ENCODE results near the gene SMIM13. TPM values are rescaled to one million over a fixed set of nuclear protein-coding genes. Genes with fewer than 3 reads are reported as not detected.
"Not testable (repeated sequence)": the region's sequence is repeated elsewhere in the genome, so short reads cannot be mapped to it uniquely, and the experiment has no call there.

SMIM13 gene
- total RNA-seq, 1 donor from 2014 or later: 17.2 TPM

GRCh38 chr6:11111769-11112437 is 18.3 kb downstream of the SMIM13 start:
- ATAC-seq (no peak), DNase-seq (ENCODE audit: low spot score) (no peak)
- intact Hi-C loops (cut with DNase I): no loop called here

GRCh38 chr6:11113038-11113437 is 19.4 kb downstream of the SMIM13 start:
- ATAC-seq (no peak), DNase-seq (ENCODE audit: low spot score) (no peak)
- intact Hi-C loops (cut with DNase I): no loop called here

DNA sequence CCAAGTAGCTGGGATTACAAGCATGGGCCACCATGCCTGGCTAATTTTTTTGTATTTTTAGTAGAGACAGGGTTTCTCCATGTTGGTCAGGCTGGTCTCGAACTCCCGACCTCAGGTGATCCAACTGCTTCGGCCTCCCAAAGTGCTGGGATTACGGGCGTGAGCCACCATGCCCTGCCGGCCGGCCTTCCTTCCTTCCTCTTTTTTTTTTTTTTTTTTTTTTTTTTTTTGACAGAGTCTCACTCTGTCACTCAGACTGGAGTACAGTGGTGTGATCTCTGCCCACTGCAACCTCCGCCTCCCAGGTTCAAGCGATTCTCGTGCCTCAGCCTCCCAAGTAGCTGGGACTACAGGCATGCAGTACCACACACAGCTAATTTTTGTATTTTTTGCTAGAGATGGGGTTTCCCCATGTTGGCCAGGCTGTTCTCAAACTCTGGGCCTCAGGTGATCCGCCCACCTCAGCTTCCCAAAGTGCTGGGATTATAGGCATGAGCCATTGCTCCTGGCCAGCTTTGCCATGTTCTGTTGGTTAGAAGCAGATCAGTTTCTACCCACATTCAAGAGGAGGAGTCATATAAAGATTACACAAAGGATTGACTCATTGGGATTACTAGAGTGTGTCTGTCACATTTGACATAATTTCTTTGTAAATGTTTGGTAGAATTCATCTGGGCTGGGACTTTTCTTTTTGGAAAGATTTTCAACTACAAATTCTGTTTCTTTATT is 22.3 kb downstream of the SMIM13 start:
- intact Hi-C loops (cut with DNase I); DNase-seq (ENCODE audit: low spot score); ATAC-seq: not testable (repeated sequence)

- intact Hi-C loops (cut with DNase I): no loop called here
- ATAC-seq (no peak), DNase-seq (ENCODE audit: low spot score) (no peak)
Measured at GRCh38 chr6:11120271-11121005, 26.8 kb downstream of the SMIM13 start.

GRCh38 chr6:11121851-11122250 is 28.2 kb downstream of the SMIM13 start:
- peak; percentile 39 for ATAC-seq
- intact Hi-C loops (cut with DNase I): no loop called here
- DNase-seq (ENCODE audit: low spot score): no peak

GRCh38 chr6:11122380-11122779 is 28.7 kb downstream of the SMIM13 start:
- ATAC-seq (no peak), DNase-seq (ENCODE audit: low spot score) (no peak)
- intact Hi-C loops (cut with DNase I): no loop called here

DNA sequence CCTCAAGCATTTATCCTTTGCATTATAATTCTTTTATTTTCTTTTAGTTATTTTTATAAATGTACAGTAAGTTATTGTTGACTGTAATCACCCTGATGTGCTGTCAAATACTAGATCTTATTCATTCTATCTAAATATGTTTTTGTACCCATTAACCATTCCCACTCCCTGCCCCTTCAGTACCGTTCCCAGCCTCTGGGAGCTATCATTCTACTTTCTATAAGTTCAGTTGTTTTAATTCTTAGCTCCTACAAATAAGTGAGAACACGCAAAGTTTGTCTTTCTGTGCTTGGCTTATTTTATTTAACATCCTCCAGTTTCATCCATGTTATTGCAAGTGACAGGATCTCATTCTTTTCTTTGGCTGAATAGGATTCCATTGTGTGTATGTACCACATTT is 30.3 kb downstream of the SMIM13 start:
- ATAC-seq: no peak
- no peak for DNase-seq (ENCODE audit: low spot score)
- intact Hi-C loops (cut with DNase I): no loop called here

DNA sequence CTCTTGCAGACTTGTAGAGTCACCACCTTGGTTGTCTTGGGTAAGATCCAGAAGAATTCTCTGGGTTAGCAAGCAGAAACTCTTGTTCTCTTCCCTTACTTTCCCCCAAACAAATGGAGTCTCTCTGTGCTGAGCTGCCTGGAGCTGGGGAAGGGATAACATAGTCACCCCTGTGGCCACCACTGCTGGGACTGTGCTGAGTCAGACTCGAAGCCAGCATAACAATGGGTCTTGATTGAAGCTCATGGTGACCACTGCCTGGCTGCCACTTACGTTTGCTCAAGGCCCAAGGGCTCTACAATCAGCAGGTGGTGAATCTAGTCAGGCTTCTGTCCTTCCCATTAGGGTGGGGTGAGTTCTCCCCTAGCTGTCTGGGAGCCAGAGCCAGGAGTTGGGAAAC is 33.2 kb downstream of the SMIM13 start:
- ATAC-seq (no peak), DNase-seq (ENCODE audit: low spot score) (no peak)
- intact Hi-C loops (cut with DNase I): no loop called here

GRCh38 chr6:11128608-11129007 is 35.0 kb downstream of the SMIM13 start:
- intact Hi-C loops (cut with DNase I): no loop called here
- DNase-seq (ENCODE audit: low spot score) (no peak), ATAC-seq (peak; percentile 28)

- intact Hi-C loops (cut with DNase I): no loop called here
- ATAC-seq (no peak), DNase-seq (ENCODE audit: low spot score) (no peak)
Measured at GRCh38 chr6:11129908-11130565, 36.4 kb downstream of the SMIM13 start.

- ATAC-seq: no peak
- DNase-seq (ENCODE audit: low spot score): no peak
- intact Hi-C loops (cut with DNase I): no loop called here
Measured at GRCh38 chr6:11130605-11131004, 37.0 kb downstream of the SMIM13 start.

GRCh38 chr6:11132194-11132888 is 38.7 kb downstream of the SMIM13 start:
- no peak for ATAC-seq
- no peak for DNase-seq (ENCODE audit: low spot score)
- intact Hi-C loops (cut with DNase I): no loop called here

- intact Hi-C loops (cut with DNase I): no loop called here
- no peak for DNase-seq (ENCODE audit: low spot score)
- no peak for ATAC-seq
Measured at GRCh38 chr6:11133281-11133680, 39.6 kb downstream of the SMIM13 start.

DNA sequence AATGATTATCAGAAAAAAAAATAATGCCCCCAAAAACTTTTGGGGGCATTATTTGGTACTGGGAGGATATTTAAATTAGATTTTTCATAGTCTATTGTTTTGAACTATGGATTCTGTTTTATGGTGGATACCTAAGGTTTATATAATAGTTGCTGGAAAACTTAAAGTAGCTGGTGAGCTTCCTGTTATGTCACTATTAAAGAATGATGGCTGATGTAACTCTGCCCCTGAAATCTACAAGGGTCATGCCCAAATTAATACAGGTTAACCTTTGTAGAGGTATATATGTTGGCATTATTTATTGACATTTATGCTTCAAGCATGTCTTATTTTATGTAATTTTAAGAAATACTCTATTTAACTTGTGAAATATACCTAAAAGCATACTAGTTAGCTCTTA is 43.2 kb downstream of the SMIM13 start:
- intact Hi-C loops (cut with DNase I): no loop called here
- no peak for DNase-seq (ENCODE audit: low spot score)
- no peak for ATAC-seq

DNA sequence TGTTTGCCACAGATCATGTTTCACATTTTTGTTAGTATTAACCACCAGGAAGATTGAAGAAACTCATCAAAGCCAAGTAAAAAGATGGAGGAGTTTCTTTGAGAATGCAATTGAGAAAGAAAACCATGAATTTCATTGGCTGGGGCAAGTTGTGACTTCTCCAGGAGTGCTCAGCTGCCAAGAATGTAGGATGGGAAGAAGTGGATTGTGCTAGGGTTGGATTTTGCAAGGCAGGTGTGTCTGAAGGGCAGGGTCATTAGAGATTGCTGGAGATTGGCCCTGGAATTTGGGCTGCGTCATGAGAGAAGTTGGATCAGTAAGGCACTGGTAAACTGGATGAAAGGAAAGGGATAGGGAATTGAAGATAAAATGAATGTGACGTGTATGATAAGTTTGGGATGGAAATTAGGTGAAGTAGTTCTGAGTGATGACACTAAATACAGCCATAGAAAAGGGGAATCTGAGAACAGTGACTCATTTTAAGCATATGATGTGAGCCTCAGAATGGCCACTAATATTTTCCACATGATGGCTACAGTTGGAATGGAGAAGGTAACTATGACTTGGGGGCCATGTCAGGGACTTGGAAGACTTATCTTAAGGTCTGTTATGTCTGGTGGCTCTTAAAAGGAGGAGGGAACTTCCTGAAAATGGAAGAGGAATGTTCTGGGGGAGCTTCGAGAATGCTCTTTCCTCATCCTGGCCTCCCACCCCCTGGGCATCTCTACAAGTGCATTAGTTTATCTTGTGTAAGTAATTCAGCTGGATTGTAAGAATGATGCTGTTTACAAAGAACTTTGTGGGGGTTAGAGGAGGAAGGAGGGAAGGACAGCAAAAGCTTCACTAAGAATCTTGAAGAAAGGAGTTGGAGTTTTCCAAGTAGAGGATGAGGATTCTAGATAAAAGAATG is 45.7 kb downstream of the SMIM13 start:
- intact Hi-C loops (cut with DNase I): no loop called here
- ATAC-seq: no peak
- DNase-seq (ENCODE audit: low spot score): no peak

DNA sequence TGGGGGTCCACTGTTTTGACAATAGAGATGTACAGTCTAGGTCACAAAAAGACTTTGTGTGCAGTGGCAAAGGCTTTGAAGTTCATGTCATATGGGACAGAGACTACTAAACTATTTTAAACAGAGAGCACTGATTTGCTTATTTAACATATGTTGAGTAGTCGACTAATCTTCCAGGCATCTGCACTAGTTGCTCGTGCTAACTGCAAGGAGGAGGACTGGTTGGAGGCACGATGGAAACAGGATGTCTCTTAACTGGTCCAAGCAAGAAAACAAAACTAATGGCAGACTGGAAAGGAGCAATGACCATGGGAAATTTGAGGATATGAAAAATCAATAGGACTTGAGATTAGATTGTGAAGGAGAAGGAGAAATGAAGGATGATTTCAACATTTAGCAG is 46.4 kb downstream of the SMIM13 start:
- ATAC-seq (no peak), DNase-seq (ENCODE audit: low spot score) (no peak)
- intact Hi-C loops (cut with DNase I): no loop called here

DNA sequence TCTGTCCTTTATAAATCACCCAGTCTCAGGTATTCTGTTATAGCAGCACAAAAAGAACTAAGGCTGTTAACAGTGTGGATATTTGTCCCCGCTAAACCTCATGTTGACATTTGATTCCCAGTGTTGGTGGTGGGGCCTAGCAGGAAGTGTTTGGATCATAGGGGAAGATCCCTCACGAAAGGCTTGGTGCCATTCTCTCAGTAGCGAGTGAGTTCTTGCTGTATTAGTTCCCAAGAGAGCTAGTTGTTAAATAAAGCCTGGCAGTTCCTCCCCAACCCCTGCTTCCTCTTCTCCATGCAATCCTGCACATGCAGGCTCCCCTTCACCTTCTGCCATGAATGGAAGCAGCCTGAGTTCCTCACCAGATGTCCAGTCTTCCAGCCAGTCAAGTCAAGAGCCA is 47.7 kb downstream of the SMIM13 start:
- DNase-seq (ENCODE audit: low spot score) (no peak), ATAC-seq (no peak)
- intact Hi-C loops (cut with DNase I): no loop called here
